ENCODE results near the gene PRAC1.

PRAC1 gene

DNA sequence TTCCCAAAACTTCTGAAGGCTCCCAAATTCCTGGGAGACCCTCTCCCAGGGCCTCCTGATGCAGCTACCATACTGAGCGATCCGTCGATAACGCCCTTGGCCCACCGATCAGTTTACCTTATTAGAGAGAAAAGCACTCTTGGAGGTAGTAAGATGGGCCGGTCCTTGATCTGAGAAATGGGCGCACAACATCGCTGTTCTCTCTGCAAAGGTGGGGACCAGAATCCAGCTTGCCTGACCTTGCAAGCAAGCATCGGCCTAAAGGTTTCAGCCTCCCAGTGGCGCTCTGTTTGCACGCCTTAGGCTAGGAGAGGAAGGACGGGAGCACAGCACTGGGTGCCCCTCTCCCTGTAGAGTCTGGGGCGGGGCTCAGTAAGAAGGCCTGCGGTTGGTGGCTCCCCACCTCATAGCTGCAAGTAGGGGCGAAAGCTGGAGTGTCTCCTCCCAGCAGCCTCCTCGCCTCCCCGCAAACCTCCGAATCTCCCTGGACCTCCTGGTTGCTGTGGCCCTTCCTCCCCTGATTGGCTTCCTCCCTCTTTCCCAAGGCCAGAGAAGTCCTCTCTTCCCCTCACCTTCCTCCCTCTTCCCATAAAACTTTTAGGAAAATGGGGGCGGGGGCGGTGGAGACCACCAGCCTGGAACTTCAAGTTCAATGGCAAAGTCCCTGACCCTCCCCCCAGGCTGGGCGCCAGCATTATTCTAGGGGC is at the start of gene PRAC1:
PRAC1 (minus strand) TSS at position 318 of the 707 bp plus-strand sequence; CDS start at position 192, 126 bp downstream.
- DNase-seq (ENCODE audit: low read depth in 2 of 2): no peak
- H3K4me3 ChIP-seq (replicated peaks in 1 of 2; ENCODE audit: low read depth in 2 of 2, low read length in 2 of 2): no peak within 1 kb of the TSS
- TF ChIP-seq CTCF (IDR thresholded peaks at IDR 0.05; ENCODE audit: low read depth, low read length): no peak

- no peak for DNase-seq (ENCODE audit: low read depth in 2 of 2)
- TF ChIP-seq CTCF (IDR thresholded peaks at IDR 0.05; ENCODE audit: low read depth, low read length): no peak
These were observed 48.6 kb upstream of the PRAC1 start for GRCh38 chr17:48770954-48771353.

GRCh38 chr17:48769009-48769675 is 46.8 kb upstream of the PRAC1 start:
- DNase-seq (ENCODE audit: low read depth in 2 of 2): no peak
- no peak overlapping the region for H3K4me3 ChIP-seq (replicated peaks in 1 of 2; ENCODE audit: low read depth in 2 of 2, low read length in 2 of 2)
- TF ChIP-seq CTCF (IDR thresholded peaks at IDR 0.05; ENCODE audit: low read depth, low read length): no peak

More at GRCh38 chr17:48770954-48771353, 48.6 kb upstream of the PRAC1 start:
- H3K4me3 ChIP-seq (replicated peaks in 1 of 2; ENCODE audit: low read depth in 2 of 2, low read length in 2 of 2): no peak overlapping the region

DNA sequence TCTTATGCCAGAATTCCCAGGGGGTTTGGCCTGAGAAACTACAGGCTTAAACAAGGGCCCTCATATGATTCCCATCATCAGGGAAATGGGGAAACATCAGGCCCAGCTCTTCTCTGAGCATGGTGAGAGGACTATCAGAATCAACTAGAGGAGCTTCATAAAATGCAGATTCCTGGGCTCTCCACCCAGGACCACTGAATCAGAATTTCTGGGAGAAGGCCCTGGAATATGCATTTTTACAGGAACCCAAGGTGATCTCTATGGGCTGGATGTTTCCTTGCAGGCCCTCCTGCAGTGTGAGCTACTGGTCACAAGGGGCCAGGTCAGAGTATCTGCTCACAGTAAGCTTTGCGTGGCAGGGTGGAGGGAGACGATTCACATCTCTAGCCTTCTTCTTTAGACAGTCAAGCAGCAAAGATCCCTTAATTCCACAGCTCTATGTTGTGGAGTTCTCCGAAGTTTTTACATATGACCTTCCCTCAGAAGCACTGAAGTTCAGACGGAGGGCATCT is 45.0 kb upstream of the PRAC1 start:
- no peak overlapping the region for H3K4me3 ChIP-seq (replicated peaks in 1 of 2; ENCODE audit: low read depth in 2 of 2, low read length in 2 of 2)
- no peak for TF ChIP-seq CTCF (IDR thresholded peaks at IDR 0.05; ENCODE audit: low read depth, low read length)
- no peak for DNase-seq (ENCODE audit: low read depth in 2 of 2)

DNA sequence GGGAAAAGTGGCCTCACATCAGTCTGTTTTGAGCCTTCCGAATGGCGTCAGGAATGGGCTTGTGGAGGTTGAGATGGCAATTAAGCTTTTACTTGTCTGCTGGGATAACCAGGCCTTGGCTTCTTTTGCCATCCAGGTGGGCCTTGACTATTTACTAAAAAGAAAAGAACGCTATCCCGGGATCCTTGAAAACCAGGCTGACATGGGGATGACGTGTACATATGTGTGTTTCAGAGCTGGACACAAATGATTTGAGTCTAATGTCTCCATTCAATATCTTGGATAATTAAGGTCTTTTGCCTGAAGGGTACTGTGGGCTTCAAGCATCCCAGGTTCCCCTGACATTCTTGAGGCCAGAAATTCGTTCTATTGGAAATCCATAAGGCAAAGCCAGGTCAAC is 38.8 kb upstream of the PRAC1 start:
- TF ChIP-seq CTCF (IDR thresholded peaks at IDR 0.05; ENCODE audit: low read depth, low read length): no peak
- H3K4me3 ChIP-seq (replicated peaks in 1 of 2; ENCODE audit: low read depth in 2 of 2, low read length in 2 of 2): no peak overlapping the region
- DNase-seq (ENCODE audit: low read depth in 2 of 2): no peak

DNA sequence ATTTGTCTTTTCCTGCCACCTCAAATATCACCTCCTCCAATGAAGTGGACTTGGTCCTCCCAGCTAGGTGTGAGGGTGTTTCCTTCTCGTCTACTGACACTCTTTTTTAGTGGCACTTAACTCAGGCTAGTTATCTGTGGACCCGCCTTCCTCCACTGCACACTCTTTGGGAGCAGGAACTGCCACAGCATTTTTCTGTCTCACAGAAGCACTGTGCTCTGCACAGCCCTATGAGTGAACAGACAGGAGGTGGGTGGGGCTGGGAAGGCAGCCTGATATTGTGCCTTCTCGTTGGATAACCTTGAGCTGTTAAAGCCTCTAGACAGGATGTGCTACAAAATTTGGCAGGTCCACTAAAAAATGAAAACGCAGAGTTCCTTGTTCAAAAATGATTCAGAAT is 38.1 kb upstream of the PRAC1 start:
- H3K4me3 ChIP-seq (replicated peaks in 1 of 2; ENCODE audit: low read depth in 2 of 2, low read length in 2 of 2): no peak overlapping the region
- no peak for DNase-seq (ENCODE audit: low read depth in 2 of 2)
- TF ChIP-seq CTCF (IDR thresholded peaks at IDR 0.05; ENCODE audit: low read depth, low read length): no peak
